ENCODE data around the gene ITIH5.

- TF ChIP-seq CHD2 (IDR thresholded peaks at IDR 0.05; ENCODE audit: low read depth, low read length) (no peak), HOMEZ (CRISPR knock-in tag; IDR thresholded peaks at IDR 0.05; ENCODE audit: low read depth) (no peak), MAZ (IDR thresholded peaks at IDR 0.05; ENCODE audit: borderline replicate concordance, low read depth, low read length) (no peak), MAZ (CRISPR knock-in tag; IDR thresholded peaks at IDR 0.05; ENCODE audit: low read depth) (no peak), ATF3 (CRISPR knock-in tag; IDR thresholded peaks at IDR 0.05) (no peak), MYC (CRISPR knock-in tag; IDR thresholded peaks at IDR 0.05; ENCODE audit: borderline replicate concordance) (no peak), CTCF (CRISPR knock-in tag; IDR thresholded peaks at IDR 0.05) (no peak), SMARCE1 (IDR thresholded peaks at IDR 0.05; ENCODE audit: borderline replicate concordance) (no peak), ZBTB8A (CRISPR knock-in tag; IDR thresholded peaks at IDR 0.05; ENCODE audit: borderline replicate concordance, low read depth) (no peak), CREM (IDR thresholded peaks at IDR 0.05) (no peak), CREM (CRISPR knock-in tag; IDR thresholded peaks at IDR 0.05) (no peak)
Measured at GRCh38 chr10:7572391-7572790, 94.4 kb downstream of the ITIH5 start.
